SK-N-SH (cell line): Measurements from ENCODE around the gene IL31RA. TPM values are rescaled to one million over a fixed set of nuclear protein-coding genes. Genes with fewer than 3 reads are reported as not detected.

Experiments
- CTCF ChIA-PET: fragments of 300-600, 350-600 bp; formaldehyde crosslinking; extraction: SDS; loops from one replicate; lab custom pipeline; 2021; lab: Yijun Ruan, JAX
- POLR2A ChIA-PET: fragments of 350-600 bp; sonication (Branson Sonifier 250); formaldehyde crosslinking; extraction: SDS; loops from one replicate; lab custom pipeline; 2020; ENCODE audit warnings: antibody characterized with exemption, inconsistent platforms; lab: Yijun Ruan, JAX
- DNase-seq: peaks from one replicate; pipeline ENCODE4 v3.0.0; 2012
- H2AFZ ChIP-seq: fragments of 200-600 bp; sonication (generic); 2 replicates; pipeline ENCODE4 v1.8.1; 2016; ENCODE audit warnings: antibody characterized with exemption, mild to moderate bottlenecking, low read depth
- H3F3A ChIP-seq: fragments of 200-600 bp; sonication (generic); replicated peaks from 2 replicates; pipeline ENCODE3; 2016; ENCODE audit warnings: antibody characterized with exemption, mild to moderate bottlenecking; ENCODE audit not compliant: insufficient read depth
- H3K27ac ChIP-seq, 2 experiments: fragments of 200-500 bp in 1 of 2; fragments of 200-600 bp in 1 of 2; sonication (Bioruptor generic) in 1 of 2; sonication (generic), shearing (Covaris generic) in 1 of 2; 2 replicates each; pipeline versions ENCODE4 v1.5.1 to v1.6.1; 2014 to 2016; ENCODE audit warnings: low read depth in 2 of 2, inconsistent platforms in 1 of 2, low read length in 1 of 2, mild to moderate bottlenecking in 1 of 2, mixed read lengths in 1 of 2
- H3K27me3 ChIP-seq: fragments of 200-600 bp; sonication (generic), shearing (Covaris generic); 2 replicates; pipeline ENCODE4 v1.6.1; 2016; ENCODE audit warnings: mixed run types; ENCODE audit not compliant: insufficient read depth
- H3K36me3 ChIP-seq, 2 experiments: fragments of 200-500 bp in 1 of 2; fragments of 200-600 bp in 1 of 2; sonication (Bioruptor generic) in 1 of 2; sonication (generic) in 1 of 2; replicated peaks in 1 of 2; 2 replicates each; pipeline versions ENCODE3 to v1.5.1; 2014 to 2016; ENCODE audit warnings: low read length in 1 of 2, mild to moderate bottlenecking in 1 of 2; ENCODE audit not compliant: insufficient read depth in 2 of 2, control insufficient read depth in 1 of 2
- H3K4me1 ChIP-seq, 2 experiments: fragments of 200-500 bp in 1 of 2; fragments of 200-600 bp in 1 of 2; sonication (Bioruptor generic) in 1 of 2; sonication (generic), shearing (Covaris generic) in 1 of 2; 2 replicates each; pipeline versions ENCODE4 v1.5.1 to v1.6.1; 2014 to 2016; ENCODE audit warnings: low read depth in 1 of 2, low read length in 1 of 2, mixed run types in 1 of 2; ENCODE audit not compliant: insufficient read depth in 2 of 2, control insufficient read depth in 1 of 2
- H3K4me2 ChIP-seq: fragments of 200-600 bp; sonication (generic), shearing (Covaris generic); 2 replicates; pipeline ENCODE4 v1.6.1; 2017; ENCODE audit warnings: mixed run types
- H3K4me3 ChIP-seq, 2 experiments: fragments of 200-500 bp in 1 of 2; fragments of 200-600 bp in 1 of 2; sonication (Bioruptor generic) in 1 of 2; sonication (generic), shearing (Covaris generic) in 1 of 2; 2 replicates each; pipeline versions ENCODE4 v1.5.1 to v1.8.1; 2014 to 2016; ENCODE audit warnings: low read depth in 2 of 2, inconsistent platforms in 1 of 2, low read length in 1 of 2, mild to moderate bottlenecking in 1 of 2, mixed read lengths in 1 of 2, moderate library complexity in 1 of 2
- H3K79me2 ChIP-seq: fragments of 200-600 bp; sonication (generic); 2 replicates; pipeline ENCODE4 v1.8.1; 2017; ENCODE audit warnings: mild to moderate bottlenecking; ENCODE audit not compliant: insufficient read depth
- H3K9ac ChIP-seq: fragments of 200-600 bp; sonication (generic); 2 replicates; pipeline ENCODE4 v1.6.1; 2017; ENCODE audit warnings: mixed run types
- H3K9me2 ChIP-seq: fragments of 200-600 bp; sonication (generic); 2 replicates; pipeline ENCODE4 v1.6.1; 2017; ENCODE audit warnings: mixed run types
- H3K9me3 ChIP-seq: fragments of 200-600 bp; sonication (generic); 2 replicates; pipeline ENCODE4 v1.6.1; 2017; ENCODE audit warnings: mixed run types, mild to moderate bottlenecking, moderate library complexity
- H4K20me1 ChIP-seq: fragments of 200-600 bp; sonication (generic); 2 replicates; pipeline ENCODE4 v1.6.1; 2017; ENCODE audit warnings: mild to moderate bottlenecking, mixed run types; ENCODE audit not compliant: insufficient read depth
- CHD2 ChIP-seq: fragments of 150-350 bp; IDR thresholded peaks from 2 replicates; pipeline ENCODE4 v1.6.1; 2018; ENCODE audit warnings: low read length; ENCODE audit not compliant: partially characterized antibody
- ELF1 ChIP-seq: IDR thresholded peaks from 2 replicates; pipeline ENCODE4 v1.4.0; 2012
- EP300 ChIP-seq, 2 experiments: IDR thresholded peaks; 2 replicates each; pipeline versions ENCODE4 v1.4.0 to v1.6.1; 2012; ENCODE audit warnings: borderline replicate concordance in 1 of 2, low read depth in 1 of 2, low read length in 1 of 2
- EZH2phosphoT487 ChIP-seq: fragments of 200-600 bp; sonication (generic); IDR thresholded peaks from 2 replicates; pipeline ENCODE4 v1.6.1; 2017; ENCODE audit warnings: low read depth, mixed run types, mild to moderate bottlenecking, antibody characterized with exemption, moderate library complexity, borderline replicate concordance
- FOSL2 ChIP-seq: IDR thresholded peaks from 2 replicates; pipeline ENCODE4 v1.4.0; 2012; ENCODE audit warnings: low read depth, mild to moderate bottlenecking, moderate library complexity, borderline replicate concordance
- FOXM1 ChIP-seq: IDR thresholded peaks from 2 replicates; pipeline ENCODE4 v1.4.0; 2012; ENCODE audit warnings: low read depth, mild to moderate bottlenecking
- GABPA ChIP-seq: IDR thresholded peaks from 2 replicates; pipeline ENCODE4 v1.4.0; 2012; ENCODE audit warnings: low read depth, mild to moderate bottlenecking
- GATA2 ChIP-seq: sonication (generic); formaldehyde crosslinking; IDR thresholded peaks from 2 replicates; pipeline ENCODE4 v1.5.0; 2020; ENCODE audit warnings: mild to moderate bottlenecking, missing genetic modification reagents
- JUND ChIP-seq: IDR thresholded peaks from 2 replicates; pipeline ENCODE4 v1.4.0; 2012
- MEF2A ChIP-seq: IDR thresholded peaks from 2 replicates; pipeline ENCODE4 v1.4.0; 2012; ENCODE audit warnings: low read depth, borderline replicate concordance
- MXI1 ChIP-seq: IDR thresholded peaks from 2 replicates; pipeline ENCODE4 v1.6.1; 2012; ENCODE audit warnings: mild to moderate bottlenecking, low read depth, low read length, improper control_type of control experiment
- NRF1 ChIP-seq: IDR thresholded peaks from 2 replicates; pipeline ENCODE4 v1.6.1; 2012; ENCODE audit warnings: low read depth, mild to moderate bottlenecking, low read length
- RCOR1 ChIP-seq: fragments of 150-350 bp; IDR thresholded peaks from 2 replicates; pipeline ENCODE4 v1.6.1; 2017; ENCODE audit warnings: antibody characterized with exemption, low read length
- REST ChIP-seq: IDR thresholded peaks from 2 replicates; pipeline ENCODE4 v1.6.1; 2012; ENCODE audit warnings: mild to moderate bottlenecking, low read depth, low read length, moderate library complexity
- SIN3A ChIP-seq: IDR thresholded peaks from 2 replicates; pipeline ENCODE4 v1.6.1; 2012; ENCODE audit warnings: low read depth, mild to moderate bottlenecking, low read length, moderate library complexity, borderline replicate concordance
- SMC3 ChIP-seq: IDR thresholded peaks from 2 replicates; pipeline ENCODE4 v1.6.1; 2012; ENCODE audit warnings: low read depth, low read length, improper control_type of control experiment
- TAF1 ChIP-seq: IDR thresholded peaks from 2 replicates; pipeline ENCODE4 v1.6.1; 2012; ENCODE audit warnings: low read depth, mild to moderate bottlenecking, low read length, moderate library complexity, borderline replicate concordance
- TCF12 ChIP-seq: IDR thresholded peaks from 2 replicates; pipeline ENCODE4 v1.4.0; 2012
- TEAD4 ChIP-seq: IDR thresholded peaks from 2 replicates; pipeline ENCODE4 v1.4.0; 2012; ENCODE audit warnings: mild to moderate bottlenecking, borderline replicate concordance; ENCODE audit not compliant: insufficient read depth
- YY1 ChIP-seq: IDR thresholded peaks from 2 replicates; pipeline ENCODE4 v1.4.0; 2012; ENCODE audit warnings: low read depth, mild to moderate bottlenecking
- WGBS: methylation state at CpG from one replicate; pipeline ENCODE4 v1.1.6; 2017; ENCODE audit warnings: low lambda C conversion rate; 5-methylcytosine and 5-hydroxymethylcytosine counted together
- polyA plus RNA-seq, 3 experiments: library from polyadenylated mRNA; depleted of rRNA; stranded (reverse); fragments of >200 nt; gene quantifications; 2 replicates each; pipeline ENCODE4 v1.2.3, GENCODE V29; 2012
- TF ChIP-seq, protein P1 (sequence below): fragments of 200-600 bp; sonication (generic); IDR thresholded peaks from 2 replicates; pipeline ENCODE4 v1.6.1; 2017; ENCODE audit warnings: antibody characterized with exemption, mild to moderate bottlenecking, moderate library complexity
- TF ChIP-seq, protein P2 (sequence below): fragments of 150-350 bp; IDR thresholded peaks from 2 replicates; pipeline ENCODE4 v1.6.1; 2017; ENCODE audit warnings: antibody characterized with exemption, low read length, low read depth, borderline replicate concordance
- TF ChIP-seq, protein P3 (sequence below): fragments of 150-350 bp; IDR thresholded peaks from 2 replicates; pipeline ENCODE4 v1.6.1; 2016; ENCODE audit warnings: mild to moderate bottlenecking, low read depth, low read length

IL31RA gene
- polyA plus RNA-seq, 1 of the 3 experiments (the other 2 are of a cell fraction) = 0.20 TPM

GRCh38 chr5:55959208-55959607 lies 108.1 kb downstream of the IL31RA start (continued):
- TF ChIP-seq REST = no peak
- no peak for TF ChIP-seq CHD2
- TF ChIP-seq FOSL2 = no peak
- TF ChIP-seq YY1 = no peak
- TF ChIP-seq EP300 (IDR thresholded peaks at IDR 0.05; ENCODE audit: borderline replicate concordance in 1 of 2, low read depth in 1 of 2, low read length in 1 of 2) = no peak
- TF ChIP-seq SMC3 = no peak
- no peak for TF ChIP-seq SIN3A

GRCh38 chr5:55960779-55961178 lies 109.6 kb downstream of the IL31RA start:
- POLR2A ChIA-PET = no interaction called here
- Histone ChIP-seq H3K36me3 (peaks cover 56 to 61% of the 10 kb centered on the region in 2 experiments), H3K4me2 (no peak overlapping the region), H2AFZ (no peak overlapping the region), H4K20me1 (no peaks in the 10 kb centered on the region), H3K4me3 (no peak overlapping the region), H3K79me2 (no peaks in the 10 kb centered on the region; the same call in 1 of the 2 replicates), H3F3A (no peaks in the 10 kb centered on the region), H3K27me3 (no peaks in the 10 kb centered on the region), H3K27ac (no peak overlapping the region), H3K4me1 (no peaks in the 10 kb centered on the region), H3K9me2 (no peaks in the 10 kb centered on the region), H3K9me3 (no peaks in the 10 kb centered on the region), H3K9ac (no peak overlapping the region)
- 98% methylated on average over 7 of the region's 7 CpGs for WGBS
- CTCF ChIA-PET = interaction anchor here (1.5 kb wide), 1 partner anchor 242 kb away, joined by 3 read pairs; no protein-coding TSS in a partner anchor
- no peak for DNase-seq
- TF ChIP-seq GATA2 (no peak), MEF2A (no peak), TAF1 (no peak), TCF12 (no peak), RCOR1 (no peak), FOXM1 (no peak), MXI1 (no peak), TEAD4 (no peak), EZH2phosphoT487 (no peak), EP300 (IDR thresholded peaks at IDR 0.05; ENCODE audit: borderline replicate concordance in 1 of 2, low read depth in 1 of 2, low read length in 1 of 2) (no peak), NRF1 (no peak), GABPA (no peak), ELF1 (no peak), JUND (no peak)
- TF ChIP-seq, protein P1, sequence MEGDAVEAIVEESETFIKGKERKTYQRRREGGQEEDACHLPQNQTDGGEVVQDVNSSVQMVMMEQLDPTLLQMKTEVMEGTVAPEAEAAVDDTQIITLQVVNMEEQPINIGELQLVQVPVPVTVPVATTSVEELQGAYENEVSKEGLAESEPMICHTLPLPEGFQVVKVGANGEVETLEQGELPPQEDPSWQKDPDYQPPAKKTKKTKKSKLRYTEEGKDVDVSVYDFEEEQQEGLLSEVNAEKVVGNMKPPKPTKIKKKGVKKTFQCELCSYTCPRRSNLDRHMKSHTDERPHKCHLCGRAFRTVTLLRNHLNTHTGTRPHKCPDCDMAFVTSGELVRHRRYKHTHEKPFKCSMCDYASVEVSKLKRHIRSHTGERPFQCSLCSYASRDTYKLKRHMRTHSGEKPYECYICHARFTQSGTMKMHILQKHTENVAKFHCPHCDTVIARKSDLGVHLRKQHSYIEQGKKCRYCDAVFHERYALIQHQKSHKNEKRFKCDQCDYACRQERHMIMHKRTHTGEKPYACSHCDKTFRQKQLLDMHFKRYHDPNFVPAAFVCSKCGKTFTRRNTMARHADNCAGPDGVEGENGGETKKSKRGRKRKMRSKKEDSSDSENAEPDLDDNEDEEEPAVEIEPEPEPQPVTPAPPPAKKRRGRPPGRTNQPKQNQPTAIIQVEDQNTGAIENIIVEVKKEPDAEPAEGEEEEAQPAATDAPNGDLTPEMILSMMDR = no peak
- TF ChIP-seq, protein P2, sequence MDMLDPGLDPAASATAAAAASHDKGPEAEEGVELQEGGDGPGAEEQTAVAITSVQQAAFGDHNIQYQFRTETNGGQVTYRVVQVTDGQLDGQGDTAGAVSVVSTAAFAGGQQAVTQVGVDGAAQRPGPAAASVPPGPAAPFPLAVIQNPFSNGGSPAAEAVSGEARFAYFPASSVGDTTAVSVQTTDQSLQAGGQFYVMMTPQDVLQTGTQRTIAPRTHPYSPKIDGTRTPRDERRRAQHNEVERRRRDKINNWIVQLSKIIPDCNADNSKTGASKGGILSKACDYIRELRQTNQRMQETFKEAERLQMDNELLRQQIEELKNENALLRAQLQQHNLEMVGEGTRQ = no peak
- TF ChIP-seq, protein P3, sequence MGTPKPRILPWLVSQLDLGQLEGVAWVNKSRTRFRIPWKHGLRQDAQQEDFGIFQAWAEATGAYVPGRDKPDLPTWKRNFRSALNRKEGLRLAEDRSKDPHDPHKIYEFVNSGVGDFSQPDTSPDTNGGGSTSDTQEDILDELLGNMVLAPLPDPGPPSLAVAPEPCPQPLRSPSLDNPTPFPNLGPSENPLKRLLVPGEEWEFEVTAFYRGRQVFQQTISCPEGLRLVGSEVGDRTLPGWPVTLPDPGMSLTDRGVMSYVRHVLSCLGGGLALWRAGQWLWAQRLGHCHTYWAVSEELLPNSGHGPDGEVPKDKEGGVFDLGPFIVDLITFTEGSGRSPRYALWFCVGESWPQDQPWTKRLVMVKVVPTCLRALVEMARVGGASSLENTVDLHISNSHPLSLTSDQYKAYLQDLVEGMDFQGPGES = no peak
